CD4-positive, alpha-beta T cell treated with Interleukin-12 subunit alpha and Interleukin-12 subunit beta, for 1 hour (primary cell): ENCODE results near the gene ACACB.

Experiments
- DNase-seq: peaks from one replicate; pipeline ENCODE4 v3.0.0-alpha.2; 2020

The ACACB gene

DNA sequence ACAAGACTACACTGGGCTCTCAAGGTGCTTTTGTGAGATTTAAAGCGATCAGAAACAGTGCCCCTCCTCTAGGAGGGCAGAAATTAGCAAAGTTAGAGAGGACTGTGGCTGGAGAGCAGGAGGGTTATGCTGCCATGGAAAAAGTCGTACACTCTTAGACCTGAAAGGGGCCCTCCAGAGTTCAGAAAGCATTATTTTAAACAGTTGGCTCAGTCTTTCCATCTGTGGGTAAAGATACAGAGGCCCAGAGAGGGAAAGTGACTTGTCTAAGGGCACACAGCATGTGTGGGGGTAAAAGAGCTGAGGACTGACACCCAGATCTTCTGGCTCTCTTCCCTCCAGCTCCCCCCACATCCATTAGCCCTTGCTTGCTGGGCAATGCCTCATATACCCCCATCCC is 145.6 kb downstream of the ACACB start:
- no peak for DNase-seq

- DNase-seq, result no peak
Measured at GRCh38 chr12:109263439-109263838, 147.1 kb downstream of the ACACB start.

DNA sequence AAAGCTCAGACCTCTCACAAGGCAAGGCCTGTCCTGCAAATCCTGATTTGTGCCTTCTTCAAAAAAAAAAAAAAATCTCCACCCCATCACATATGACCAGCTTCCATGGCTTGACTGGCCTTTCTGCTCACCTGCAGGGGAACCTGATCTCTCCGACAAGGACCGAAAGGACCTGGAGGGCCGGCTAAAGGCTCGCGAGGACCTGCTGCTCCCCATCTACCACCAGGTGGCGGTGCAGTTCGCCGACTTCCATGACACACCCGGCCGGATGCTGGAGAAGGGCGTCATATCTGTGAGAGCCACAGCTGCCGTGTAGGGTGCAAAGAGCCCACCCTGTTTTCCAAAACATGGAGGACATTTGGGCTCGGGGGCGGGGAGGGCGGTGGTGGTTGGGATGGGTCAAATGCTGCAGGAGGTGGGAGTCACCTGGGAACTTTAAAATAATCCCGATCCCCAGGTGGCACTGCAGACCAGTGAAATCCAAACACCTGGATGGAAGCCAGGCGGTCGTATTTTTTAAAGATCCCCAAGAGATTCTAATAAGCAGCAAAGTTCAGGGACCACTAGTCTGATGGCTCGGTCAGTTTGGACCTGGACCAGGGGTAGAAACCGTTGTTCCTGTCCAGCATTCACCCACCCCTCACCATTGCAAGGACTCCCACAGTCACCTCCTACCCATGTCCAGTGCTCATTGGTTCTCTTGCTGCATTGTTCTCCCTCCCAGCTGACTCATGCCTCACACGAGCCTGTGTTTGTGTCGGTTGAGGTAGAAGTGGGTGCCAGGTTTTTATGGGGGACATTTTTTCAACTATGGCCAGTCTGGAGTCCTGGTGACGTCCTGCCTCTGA is 147.9 kb downstream of the ACACB start:
- DNase-seq, result peak; percentile 29

- no peak for DNase-seq
Measured at GRCh38 chr12:109264943-109265650, 148.7 kb downstream of the ACACB start.

- no peak for DNase-seq
Measured at GRCh38 chr12:109266106-109266879, 149.9 kb downstream of the ACACB start.

DNA sequence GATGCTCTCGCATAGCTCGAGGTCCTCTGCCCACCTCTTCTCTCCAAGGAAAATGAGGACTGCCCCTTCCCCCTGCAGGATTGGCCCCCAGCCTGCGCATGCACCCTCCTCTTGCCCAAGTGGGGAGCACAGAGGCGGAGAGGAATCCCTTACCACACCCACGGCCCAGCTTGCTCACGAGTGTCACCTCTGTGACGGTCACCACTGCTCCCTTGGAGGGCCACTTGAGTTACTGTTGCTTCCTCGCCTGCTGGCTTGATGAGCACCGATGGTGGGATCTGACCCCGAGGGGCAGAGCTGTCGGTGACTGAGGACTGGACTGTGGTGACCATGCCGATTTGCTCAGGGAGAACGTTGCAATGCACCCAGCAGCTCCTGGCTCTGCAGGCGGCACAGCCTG is 151.0 kb downstream of the ACACB start:
- DNase-seq, result no peak

DNA sequence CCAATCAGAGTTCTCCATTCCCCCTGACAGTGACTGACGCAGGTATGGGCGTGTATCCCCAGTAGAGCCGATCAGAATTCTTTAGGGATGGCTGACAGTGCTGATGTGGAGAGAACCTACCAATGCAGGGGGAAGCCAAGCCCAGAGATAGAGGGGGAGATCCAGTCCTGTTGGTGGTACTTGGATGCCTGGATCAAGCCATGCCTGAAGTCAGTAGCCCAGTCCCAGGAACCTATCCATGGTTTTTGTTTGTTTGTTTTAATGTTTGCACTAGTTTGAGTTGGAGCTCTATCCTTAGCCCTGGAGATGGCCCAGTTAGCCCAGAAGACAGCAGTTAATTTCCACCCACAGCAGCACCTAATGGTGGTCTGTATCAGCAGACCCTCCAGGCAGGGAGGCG is 152.5 kb downstream of the ACACB start:
- DNase-seq, result no peak

- DNase-seq, result no peak
Measured at GRCh38 chr12:109269428-109269827, 153.0 kb downstream of the ACACB start.

DNA sequence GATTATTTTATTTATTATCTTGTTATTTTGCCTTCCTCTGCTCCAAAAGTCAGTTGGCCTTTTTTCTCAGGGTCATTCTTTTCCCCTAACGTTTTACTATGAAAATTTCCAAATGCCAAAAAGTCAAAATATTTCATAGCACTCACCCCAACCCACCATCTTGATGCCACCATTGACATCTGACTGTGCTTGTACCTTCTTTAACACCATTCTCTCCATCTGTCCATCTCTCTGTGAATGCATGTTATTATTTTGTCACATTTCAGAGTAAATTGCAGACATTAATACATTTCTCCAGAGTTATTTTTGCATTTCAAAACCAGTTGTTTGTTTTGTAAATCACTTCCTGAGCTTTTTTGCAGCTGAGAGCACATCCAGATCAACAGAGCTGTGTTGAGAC is 154.1 kb downstream of the ACACB start:
- no peak for DNase-seq

- no peak for DNase-seq
Measured at GRCh38 chr12:109271418-109271817, 155.0 kb downstream of the ACACB start.

DNA sequence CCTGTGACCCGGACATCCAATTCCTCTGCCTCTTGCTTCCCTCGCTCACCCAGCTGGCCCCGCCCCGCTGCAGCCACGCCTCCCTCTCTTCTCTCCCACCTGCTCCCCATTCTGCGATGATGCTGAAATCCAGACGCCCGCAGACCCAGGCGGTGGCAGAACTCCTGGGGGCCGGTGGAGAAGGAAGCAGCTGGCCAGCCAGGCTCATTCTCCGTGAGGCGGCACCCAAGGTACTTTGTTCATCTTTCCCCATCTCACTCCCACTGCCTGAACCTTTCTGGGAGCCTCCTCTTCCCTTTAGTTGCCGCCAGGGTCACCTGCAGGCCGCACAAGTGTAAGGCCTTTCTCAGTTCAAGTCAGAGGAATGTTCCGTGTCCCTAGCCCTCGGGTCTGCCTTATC is 157.0 kb downstream of the ACACB start:
- DNase-seq, result no peak

DNA sequence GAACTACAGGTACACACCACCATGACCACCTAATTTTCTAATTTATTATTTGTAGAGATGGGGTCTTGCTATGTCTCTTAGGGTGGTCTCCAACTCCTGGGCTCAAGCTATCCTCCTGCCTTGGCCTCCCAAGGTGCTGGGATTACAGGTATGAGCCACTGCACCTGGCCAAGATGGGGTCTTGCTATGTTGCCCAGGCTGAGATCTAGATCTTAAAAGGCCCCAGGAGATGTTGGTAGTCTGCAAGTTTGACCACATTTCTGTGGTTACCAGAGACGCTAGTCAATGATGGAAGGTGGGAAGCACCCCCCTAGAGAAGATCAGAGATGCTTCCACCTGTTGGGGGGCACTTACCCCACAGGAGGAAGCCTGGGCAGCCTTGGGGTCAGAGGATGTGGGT is 158.0 kb downstream of the ACACB start:
- no peak for DNase-seq

DNA sequence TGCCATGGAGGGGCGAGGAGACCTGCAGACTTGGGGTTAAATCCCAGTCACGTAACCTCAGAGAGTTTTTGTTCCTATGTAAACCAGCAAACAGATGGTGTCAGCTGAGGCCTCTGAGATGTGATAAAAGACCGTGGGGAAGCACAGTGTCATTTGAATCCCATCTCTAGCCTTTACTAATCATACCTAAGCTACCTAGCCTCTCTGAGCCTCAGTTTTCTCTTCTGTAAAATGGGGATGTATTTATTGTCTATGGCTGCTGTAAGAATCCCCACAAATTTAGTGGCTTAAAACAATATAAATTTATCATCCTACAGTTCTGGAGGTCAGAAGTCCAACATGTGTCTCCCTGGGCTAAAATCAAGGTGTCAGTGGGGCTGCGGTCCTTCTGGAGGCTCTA is 158.8 kb downstream of the ACACB start:
- no peak for DNase-seq

DNA sequence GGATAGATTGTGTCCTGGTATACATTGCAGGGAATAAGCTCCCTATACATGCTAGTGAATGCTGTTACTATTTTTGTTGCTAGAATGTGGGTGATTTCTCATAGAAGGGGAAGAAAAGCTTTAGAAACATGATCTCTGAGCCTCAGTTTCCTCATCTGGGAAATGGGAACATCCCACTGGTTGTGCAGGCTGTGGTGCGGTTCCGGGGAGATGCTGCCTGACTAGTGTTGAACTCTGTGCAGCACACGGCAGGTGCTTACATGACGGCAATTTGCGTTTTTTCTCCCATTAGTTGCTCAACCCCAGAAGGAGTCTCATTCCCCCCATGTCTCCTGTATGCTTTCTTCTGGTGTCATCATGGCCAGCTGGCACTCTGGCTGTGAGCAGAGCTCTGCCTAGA is 159.8 kb downstream of the ACACB start:
- no peak for DNase-seq

DNA sequence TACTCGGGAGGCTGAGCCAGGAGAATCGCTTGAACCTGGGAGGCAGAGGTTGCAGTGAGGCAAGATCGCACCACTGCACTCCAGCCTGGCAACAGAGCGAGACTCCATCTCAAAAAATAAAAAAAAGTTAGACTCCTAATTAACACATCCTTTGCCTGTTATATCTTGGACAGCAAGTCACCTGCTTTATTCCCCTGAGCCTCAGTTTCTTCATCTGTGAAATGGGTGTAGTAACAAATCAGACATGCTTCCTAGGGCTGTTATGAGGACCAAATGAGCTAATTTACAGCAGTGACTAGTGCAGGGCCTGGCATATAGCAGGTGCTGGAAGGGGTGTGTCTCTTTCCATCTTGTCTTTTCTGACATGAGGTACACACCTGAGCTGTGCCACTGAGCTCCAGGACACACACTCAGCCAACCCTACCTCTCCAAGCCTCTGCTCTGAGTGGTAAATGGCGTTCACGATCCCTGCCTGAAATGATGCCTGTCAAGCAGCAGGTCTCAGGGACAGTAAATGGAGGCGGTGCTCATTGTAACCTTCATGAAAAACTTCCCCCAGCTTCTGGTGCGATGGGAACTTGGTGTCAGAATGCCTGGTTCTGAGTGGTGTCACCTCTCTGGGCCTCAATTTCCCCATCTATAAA is 161.0 kb downstream of the ACACB start:
- no peak for DNase-seq

GRCh38 chr12:109277899-109278762 is 161.7 kb downstream of the ACACB start:
- no peak for DNase-seq

GRCh38 chr12:109278912-109279311 is 162.5 kb downstream of the ACACB start:
- DNase-seq, result no peak

DNA sequence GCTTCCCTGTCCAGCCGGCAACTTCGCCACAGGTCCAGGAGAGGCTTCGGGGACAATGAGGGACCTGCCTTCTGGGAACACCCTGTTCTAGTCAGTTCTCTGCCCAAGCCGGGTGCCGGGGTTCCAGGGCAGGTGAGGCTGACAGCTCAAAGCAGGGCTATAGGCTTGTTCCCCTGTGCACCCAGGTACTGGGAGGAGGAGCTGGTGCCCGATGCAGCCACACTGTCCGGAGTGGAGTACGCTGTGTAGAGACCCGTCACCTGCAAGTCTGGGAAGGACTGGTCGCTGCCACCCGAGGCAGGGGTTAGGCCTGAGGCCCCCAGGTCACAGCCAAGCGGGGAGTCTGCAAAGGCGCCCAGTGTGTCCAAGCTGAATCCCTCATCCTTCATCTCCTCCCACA is 163.1 kb downstream of the ACACB start:
- no peak for DNase-seq

DNA sequence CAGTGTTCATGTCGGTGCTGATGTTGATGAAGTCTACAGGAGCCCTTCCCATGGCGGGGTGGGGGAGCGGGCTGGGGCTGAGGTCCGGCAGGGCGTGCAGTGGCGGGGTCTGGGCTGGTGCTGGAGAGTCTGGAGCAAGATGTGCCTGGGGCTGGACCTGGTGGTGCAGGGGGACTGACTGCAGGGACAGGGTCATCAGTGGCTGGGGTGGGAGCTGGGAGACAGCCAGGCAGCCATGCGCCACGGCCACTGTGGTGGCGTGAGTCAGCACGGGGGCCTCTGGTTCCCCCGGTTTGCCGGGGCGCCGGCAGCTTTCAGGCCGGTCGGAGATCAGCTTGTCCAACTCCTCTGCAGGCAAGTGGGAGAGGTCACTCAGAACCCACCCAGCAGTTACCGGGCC is 165.1 kb downstream of the ACACB start:
- DNase-seq, result no peak

DNA sequence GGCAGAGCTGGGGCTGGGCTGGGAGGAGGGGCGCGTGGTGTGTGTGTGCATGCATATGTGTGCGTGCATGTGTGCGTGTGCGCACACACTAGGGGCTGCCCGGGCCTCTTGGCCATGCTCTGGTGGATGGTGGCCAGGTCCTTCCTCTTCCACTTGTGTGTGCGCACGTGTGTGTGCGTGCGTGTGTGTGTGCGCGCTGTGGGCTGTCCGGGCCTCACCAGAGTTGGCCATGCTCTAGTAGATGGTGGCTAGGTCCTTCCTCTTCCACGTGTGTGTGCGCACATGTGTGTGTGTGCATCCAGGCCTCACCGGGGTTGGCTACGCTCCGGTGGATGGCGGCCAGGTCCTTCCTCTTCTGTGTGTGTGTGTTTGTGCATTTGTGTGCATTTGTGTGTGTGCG is 168.0 kb downstream of the ACACB start:
- no peak for DNase-seq

- no peak for DNase-seq
Measured at GRCh38 chr12:109286252-109286651, 169.9 kb downstream of the ACACB start.

DNA sequence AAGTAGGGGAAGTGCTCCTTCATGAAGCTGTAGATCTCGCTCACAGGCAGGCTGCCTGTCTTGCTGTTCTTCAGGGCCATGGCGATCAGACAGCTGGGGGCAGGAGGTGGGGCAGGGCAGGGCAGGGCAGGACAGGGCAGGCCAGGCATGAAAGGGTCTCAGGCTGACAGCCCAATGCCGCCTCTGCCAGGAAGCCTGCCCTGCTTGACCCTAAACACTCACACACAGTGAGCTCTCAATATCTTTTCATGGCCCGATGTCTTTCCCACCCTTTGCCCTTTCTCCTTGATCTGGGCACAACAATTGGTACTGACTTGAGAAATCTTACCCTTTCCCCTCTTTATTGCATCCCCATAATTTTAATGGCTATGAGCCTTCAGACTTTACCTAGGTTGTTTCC is 170.3 kb downstream of the ACACB start:
- no peak for DNase-seq
